ENCODE results near the gene FOXP1. TPM values are rescaled to one million over a fixed set of nuclear protein-coding genes. Genes with fewer than 3 reads are reported as not detected.

Gene FOXP1
- total RNA-seq, 1 donor from 2014 or later: 71.3 TPM

DNA sequence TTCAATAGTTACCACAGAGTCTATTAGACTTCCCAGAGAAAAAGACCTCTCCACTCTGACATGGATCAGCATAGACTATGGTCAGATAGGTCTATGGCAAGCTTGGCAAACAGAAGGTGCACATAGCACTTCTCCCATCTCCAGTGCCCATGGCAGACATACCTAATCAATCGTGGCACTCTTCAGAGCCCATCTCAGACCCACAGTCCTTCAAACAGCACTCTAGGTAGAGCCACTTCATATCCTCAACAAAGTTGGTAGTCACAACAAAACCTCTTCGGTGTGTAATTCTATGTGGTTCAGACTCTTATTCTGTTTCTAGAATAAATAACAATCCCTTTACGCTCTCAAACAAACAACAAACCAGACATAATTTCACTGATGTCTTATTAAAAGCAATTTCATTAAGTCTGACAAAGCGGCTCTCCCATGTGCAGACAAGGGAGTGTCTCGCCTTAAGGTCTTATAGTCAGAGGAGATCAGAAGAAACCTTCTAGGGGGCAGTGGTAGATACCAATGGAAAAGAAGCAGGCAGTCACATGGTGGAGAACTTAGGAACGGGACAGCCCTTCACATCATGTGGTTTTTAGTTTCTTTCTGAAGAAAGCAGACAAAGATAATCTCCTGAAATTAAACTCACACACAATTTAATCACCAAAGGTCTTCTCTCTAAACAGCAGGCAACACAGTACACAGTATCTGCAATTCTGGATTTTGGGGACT, 483.4 kb downstream of the FOXP1 start:
- no peaks in the 10 kb centered on the region for H3K27me3 Mint-ChIP-seq (ENCODE audit: unreplicated experiment)
- no peak for DNase-seq (ENCODE audit: low spot score)
- H3K4me3 Mint-ChIP-seq (ENCODE audit: unreplicated experiment): no peak overlapping the region

DNA sequence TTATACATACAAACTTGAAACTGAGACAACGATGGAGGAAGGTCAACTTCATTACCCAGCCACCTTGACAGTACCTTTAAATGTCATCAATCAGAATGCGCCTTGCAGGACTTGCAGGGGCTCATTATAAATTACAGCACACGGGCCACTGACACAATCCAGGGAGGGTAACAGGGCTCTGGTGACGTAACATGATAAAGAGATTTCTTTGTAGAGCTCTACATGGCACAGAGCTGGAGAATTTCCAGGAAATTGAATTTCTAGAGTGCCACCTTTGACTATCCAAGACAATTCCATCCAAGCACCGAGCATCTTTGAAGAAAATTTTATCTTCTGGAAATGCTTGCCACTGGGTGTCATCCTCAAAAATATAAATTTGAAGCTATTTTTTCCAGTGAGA, 486.0 kb downstream of the FOXP1 start:
- Mint-ChIP-seq H3K27me3 (ENCODE audit: unreplicated experiment) (no peaks in the 10 kb centered on the region), H3K4me3 (ENCODE audit: unreplicated experiment) (no peak overlapping the region), H3K27ac (ENCODE audit: unreplicated experiment) (no peak overlapping the region), H3K9me3 (ENCODE audit: unreplicated experiment) (no peaks in the 10 kb centered on the region), H3K36me3 (ENCODE audit: low read depth, unreplicated experiment) (no peaks in the 10 kb centered on the region), H3K4me1 (ENCODE audit: unreplicated experiment) (no peaks in the 10 kb centered on the region)
- TF ChIP-seq, protein P1, sequence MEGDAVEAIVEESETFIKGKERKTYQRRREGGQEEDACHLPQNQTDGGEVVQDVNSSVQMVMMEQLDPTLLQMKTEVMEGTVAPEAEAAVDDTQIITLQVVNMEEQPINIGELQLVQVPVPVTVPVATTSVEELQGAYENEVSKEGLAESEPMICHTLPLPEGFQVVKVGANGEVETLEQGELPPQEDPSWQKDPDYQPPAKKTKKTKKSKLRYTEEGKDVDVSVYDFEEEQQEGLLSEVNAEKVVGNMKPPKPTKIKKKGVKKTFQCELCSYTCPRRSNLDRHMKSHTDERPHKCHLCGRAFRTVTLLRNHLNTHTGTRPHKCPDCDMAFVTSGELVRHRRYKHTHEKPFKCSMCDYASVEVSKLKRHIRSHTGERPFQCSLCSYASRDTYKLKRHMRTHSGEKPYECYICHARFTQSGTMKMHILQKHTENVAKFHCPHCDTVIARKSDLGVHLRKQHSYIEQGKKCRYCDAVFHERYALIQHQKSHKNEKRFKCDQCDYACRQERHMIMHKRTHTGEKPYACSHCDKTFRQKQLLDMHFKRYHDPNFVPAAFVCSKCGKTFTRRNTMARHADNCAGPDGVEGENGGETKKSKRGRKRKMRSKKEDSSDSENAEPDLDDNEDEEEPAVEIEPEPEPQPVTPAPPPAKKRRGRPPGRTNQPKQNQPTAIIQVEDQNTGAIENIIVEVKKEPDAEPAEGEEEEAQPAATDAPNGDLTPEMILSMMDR (IDR thresholded peaks at IDR 0.05; ENCODE audit: unreplicated experiment): no peak
- no peak for DNase-seq (ENCODE audit: low spot score)

More for the DNA sequence above, 483.4 kb downstream of the FOXP1 start:
- peaks cover 8% of the 10 kb centered on the region for H3K4me1 Mint-ChIP-seq (ENCODE audit: unreplicated experiment)
- H3K36me3 Mint-ChIP-seq (ENCODE audit: low read depth, unreplicated experiment): no peaks in the 10 kb centered on the region
- TF ChIP-seq, protein P1 (IDR thresholded peaks at IDR 0.05; ENCODE audit: unreplicated experiment): no peak
- H3K27ac Mint-ChIP-seq (ENCODE audit: unreplicated experiment): no peak overlapping the region
- H3K9me3 Mint-ChIP-seq (ENCODE audit: unreplicated experiment): no peaks in the 10 kb centered on the region

DNA sequence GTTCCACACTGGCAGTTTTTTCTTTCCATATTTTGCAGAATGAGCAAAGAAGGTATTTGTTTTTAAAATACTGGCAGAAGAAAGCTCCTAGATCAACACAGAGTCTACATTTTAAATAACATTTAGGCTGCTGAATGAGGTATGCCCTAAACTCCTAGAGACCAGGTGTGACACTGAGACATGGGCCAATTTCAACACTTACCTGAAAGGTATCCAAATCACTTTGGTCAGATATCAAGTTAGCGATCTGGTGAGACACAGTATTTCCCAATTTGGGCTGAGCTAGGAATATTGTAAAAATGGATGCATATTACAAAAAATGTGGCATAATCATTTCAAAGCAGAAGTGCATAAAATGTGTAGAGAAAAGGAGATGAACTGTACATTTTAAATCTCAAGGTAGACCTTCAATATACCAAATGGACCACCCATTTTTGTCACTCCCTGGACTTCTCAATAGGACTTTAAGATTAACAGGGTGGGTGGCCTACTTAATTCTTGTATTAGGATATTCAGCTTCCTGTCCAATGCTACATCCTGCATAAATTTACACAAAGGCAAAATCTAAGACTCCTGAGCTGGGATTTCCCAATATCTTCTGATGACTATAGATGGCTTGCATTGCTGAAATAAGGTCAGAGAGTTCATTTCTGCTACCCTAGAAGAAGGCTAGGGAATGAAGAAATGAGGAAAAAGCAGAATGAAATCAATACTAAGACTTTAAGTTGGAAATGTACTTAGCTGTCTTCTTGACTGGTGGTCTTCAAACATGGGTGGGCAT, 487.8 kb downstream of the FOXP1 start:
- Mint-ChIP-seq H3K9me3 (ENCODE audit: unreplicated experiment) (no peaks in the 10 kb centered on the region), H3K4me1 (ENCODE audit: unreplicated experiment) (no peaks in the 10 kb centered on the region), H3K27ac (ENCODE audit: unreplicated experiment) (no peak overlapping the region), H3K27me3 (ENCODE audit: unreplicated experiment) (peaks cover 2% of the 10 kb centered on the region), H3K36me3 (ENCODE audit: low read depth, unreplicated experiment) (no peaks in the 10 kb centered on the region), H3K4me3 (ENCODE audit: unreplicated experiment) (no peak overlapping the region)
- no peak for DNase-seq (ENCODE audit: low spot score)
- TF ChIP-seq, protein P1 (IDR thresholded peaks at IDR 0.05; ENCODE audit: unreplicated experiment): no peak

- TF ChIP-seq, protein P1 (IDR thresholded peaks at IDR 0.05; ENCODE audit: unreplicated experiment): no peak
- no peak for DNase-seq (ENCODE audit: low spot score)
- Mint-ChIP-seq H3K9me3 (ENCODE audit: unreplicated experiment) (no peaks in the 10 kb centered on the region), H3K4me1 (ENCODE audit: unreplicated experiment) (no peaks in the 10 kb centered on the region), H3K27ac (ENCODE audit: unreplicated experiment) (no peak overlapping the region), H3K27me3 (ENCODE audit: unreplicated experiment) (peaks cover 3% of the 10 kb centered on the region), H3K4me3 (ENCODE audit: unreplicated experiment) (no peak overlapping the region), H3K36me3 (ENCODE audit: low read depth, unreplicated experiment) (no peaks in the 10 kb centered on the region)
Observed at GRCh38 chr3:71094658-71095209, 488.8 kb downstream of the FOXP1 start.
